LHCN-M2 (cell line): ENCODE results near the gene PRPSAP2. TPM values are rescaled to one million over a fixed set of nuclear protein-coding genes. Genes with fewer than 3 reads are reported as not detected.

Source experiments
- DNase-seq: peaks from one replicate; pipeline ENCODE4 v3.0.0-alpha.2; 2012; ENCODE audit warnings: low read depth
- total RNA-seq: library from RNA; depleted of rRNA; stranded (reverse); fragments of >200 nt; gene quantifications from 2 replicates; pipeline ENCODE4 v1.2.3, GENCODE V29; 2014; rRNA removed

The PRPSAP2 gene
- total RNA-seq, 1 experiment from 2014 or later, result 33.4 TPM

GRCh38 chr17:18978050-18978449 lies 120.1 kb downstream of the PRPSAP2 start:
- no peak for DNase-seq

- no peak for DNase-seq
These were observed 120.7 kb downstream of the PRPSAP2 start for GRCh38 chr17:18978655-18979054.

Other genes starting within 250 kb of the PRPSAP2 start
- not detected in 2 replicates for gene TBC1D28, start 213.7 kb upstream of the PRPSAP2 start, total RNA-seq
- gene FOXO3B, start 175.8 kb upstream of the PRPSAP2 start, total RNA-seq, result 6.1 and 6.7 TPM in 2 replicates
- not detected in 2 replicates for gene FBXW10, start 114.1 kb upstream of the PRPSAP2 start, total RNA-seq
- 44.5 and 68.6 TPM in 2 replicates for gene TVP23B, start 76.9 kb upstream of the PRPSAP2 start, total RNA-seq
- gene SLC5A10, start 94.0 kb downstream of the PRPSAP2 start, total RNA-seq, result not detected in 2 replicates
- 8.0 and 9.2 TPM in 2 replicates for gene FAM83G, start 146.6 kb downstream of the PRPSAP2 start, total RNA-seq
- gene GRAP, start 188.8 kb downstream of the PRPSAP2 start, total RNA-seq, result 0.19 TPM in 1 of 2 replicates, not detected in the other